A673 (cell line): ENCODE measurements around the gene FYTTD1. TPM values are rescaled to one million over a fixed set of nuclear protein-coding genes. Genes with fewer than 3 reads are reported as not detected.

Experiments
- BruUV-seq: library from RNA; stranded (reverse); fragments of 400-500 nt; replicated peaks from 2 replicates; lab custom pipeline; 2021; lab: Mats Ljungman, UMichigan
- CTCF ChIA-PET: fragments of 300-600 bp; sonication (Branson Sonifier 250); formaldehyde crosslinking; loops from one replicate; lab custom pipeline; 2022; ENCODE audit warnings: antibody characterized with exemption; lab: Charles Lee
- POLR2A ChIA-PET: fragments of 300-600 bp; sonication (Branson Sonifier 250); formaldehyde crosslinking; loops from one replicate; lab custom pipeline; 2022; ENCODE audit warnings: antibody characterized with exemption; ENCODE audit not compliant: low non-redundant PET; lab: Charles Lee
- DNase-seq: peaks from one replicate; pipeline ENCODE4 v3.0.0-alpha.2; 2015; ENCODE audit warnings: low spot score
- H3K27ac ChIP-seq: fragments of 200-600 bp; sonication (generic); 2 replicates; pipeline ENCODE4 v1.5.1; 2016; ENCODE audit warnings: mixed run types, low read depth, mild to moderate bottlenecking, mixed read lengths, antibody characterized with exemption, low read length; ENCODE audit not compliant: poor library complexity, severe bottlenecking
- H3K27me3 ChIP-seq: fragments of 200-600 bp; sonication (generic); replicated peaks from 2 replicates; pipeline ENCODE4 v1.6.1; 2017; ENCODE audit warnings: mixed run types, low read depth, mild to moderate bottlenecking, mixed read lengths, antibody characterized with exemption, low read length; ENCODE audit not compliant: insufficient read depth, poor library complexity
- H3K36me3 ChIP-seq: fragments of 200-600 bp; sonication (generic); 2 replicates; pipeline ENCODE4 v1.6.1; 2016; ENCODE audit warnings: mixed run types, mild to moderate bottlenecking, mixed read lengths, antibody characterized with exemption, low read length; ENCODE audit not compliant: insufficient read depth, poor library complexity, severe bottlenecking
- H3K4me1 ChIP-seq: fragments of 200-600 bp; sonication (generic); 2 replicates; pipeline ENCODE4 v1.6.1; 2017; ENCODE audit warnings: mixed run types, mild to moderate bottlenecking, mixed read lengths, antibody characterized with exemption, low read length; ENCODE audit not compliant: insufficient read depth, poor library complexity, severe bottlenecking
- H3K4me3 ChIP-seq: fragments of 200-600 bp; sonication (generic); 2 replicates; pipeline ENCODE4 v1.5.1; 2016; ENCODE audit warnings: low read depth, mixed run types, mild to moderate bottlenecking, mixed read lengths, low read length; ENCODE audit not compliant: poor library complexity, severe bottlenecking
- H3K9me3 ChIP-seq: fragments of 200-600 bp; sonication (generic); 2 replicates; pipeline ENCODE4 v1.6.1; 2016; ENCODE audit warnings: mixed run types, low read depth, mild to moderate bottlenecking, mixed read lengths, antibody characterized with exemption, low read length; ENCODE audit not compliant: poor library complexity, severe bottlenecking
- EZH2 ChIP-seq: fragments of 200-600 bp; sonication (generic); IDR thresholded peaks from 2 replicates; pipeline ENCODE4 v1.6.1; 2017; ENCODE audit warnings: borderline replicate concordance, low read depth, mild to moderate bottlenecking, mixed read lengths, antibody characterized with exemption, low read length; ENCODE audit not compliant: poor library complexity, severe bottlenecking
- intact Hi-C: fragments of 100-400 bp; cut with micrococcal nuclease; formaldehyde crosslinking; loops from one replicate; pipeline ENCODE4 v1.10.0; 2022; ENCODE audit not compliant: unreplicated experiment
- total RNA-seq: library from RNA; stranded (reverse); gene quantifications from 2 replicates; pipeline ENCODE4 v1.2.3, GENCODE V29; 2021
- TF ChIP-seq, protein P1 (sequence below): fragments of 300-800, 200-600 bp; sonication (generic); conservative IDR thresholded peaks from 2 replicates; pipeline ENCODE4 v1.5.1; 2017; ENCODE audit warnings: low read depth, mild to moderate bottlenecking, antibody characterized with exemption, low read length, moderate library complexity, mixed read lengths

Gene FYTTD1
- total RNA-seq, 1 experiment from 2014 or later, result 89.7 TPM

GRCh38 chr3:197836244-197836643, 86.6 kb downstream of the FYTTD1 start:
- Histone ChIP-seq H3K27ac (no peak overlapping the region), H3K4me3 (no peak overlapping the region), H3K27me3 (no peaks in the 10 kb centered on the region), H3K4me1 (peaks cover 8% of the 10 kb centered on the region), H3K9me3 (no peaks in the 10 kb centered on the region), H3K36me3 (peaks cover 75% of the 10 kb centered on the region)
- DNase-seq, result peak; percentile 27
- ChIA-PET POLR2A (no interaction called here), CTCF (no interaction called here)
- intact Hi-C loops, result no loop called here
- no TSS peak for BruUV-seq
- TF ChIP-seq, protein P1, sequence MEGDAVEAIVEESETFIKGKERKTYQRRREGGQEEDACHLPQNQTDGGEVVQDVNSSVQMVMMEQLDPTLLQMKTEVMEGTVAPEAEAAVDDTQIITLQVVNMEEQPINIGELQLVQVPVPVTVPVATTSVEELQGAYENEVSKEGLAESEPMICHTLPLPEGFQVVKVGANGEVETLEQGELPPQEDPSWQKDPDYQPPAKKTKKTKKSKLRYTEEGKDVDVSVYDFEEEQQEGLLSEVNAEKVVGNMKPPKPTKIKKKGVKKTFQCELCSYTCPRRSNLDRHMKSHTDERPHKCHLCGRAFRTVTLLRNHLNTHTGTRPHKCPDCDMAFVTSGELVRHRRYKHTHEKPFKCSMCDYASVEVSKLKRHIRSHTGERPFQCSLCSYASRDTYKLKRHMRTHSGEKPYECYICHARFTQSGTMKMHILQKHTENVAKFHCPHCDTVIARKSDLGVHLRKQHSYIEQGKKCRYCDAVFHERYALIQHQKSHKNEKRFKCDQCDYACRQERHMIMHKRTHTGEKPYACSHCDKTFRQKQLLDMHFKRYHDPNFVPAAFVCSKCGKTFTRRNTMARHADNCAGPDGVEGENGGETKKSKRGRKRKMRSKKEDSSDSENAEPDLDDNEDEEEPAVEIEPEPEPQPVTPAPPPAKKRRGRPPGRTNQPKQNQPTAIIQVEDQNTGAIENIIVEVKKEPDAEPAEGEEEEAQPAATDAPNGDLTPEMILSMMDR, result no peak
- no peak for TF ChIP-seq EZH2

Other genes with a start within 250 kb of the FYTTD1 start
- gene BDH1, start 193.9 kb upstream of the FYTTD1 start, total RNA-seq, result 57.6 and 62.1 TPM in 2 replicates
- 24.9 and 25.6 TPM in 2 replicates for gene RUBCN, start 13.0 kb upstream of the FYTTD1 start, total RNA-seq
- gene LRCH3, start 41.4 kb downstream of the FYTTD1 start, total RNA-seq, result 67.8 and 71.8 TPM in 2 replicates
- 1,052 and 1,102 TPM in 2 replicates for gene RPL35A, start 200.3 kb downstream of the FYTTD1 start, total RNA-seq
- gene LMLN, start 210.3 kb downstream of the FYTTD1 start, total RNA-seq, result 15.9 and 17.4 TPM in 2 replicates